ENCODE data around the gene NECAB3.
A peak's percentile ranks its signal among the peaks of the same experiment; 100 is the strongest.

Gene NECAB3

GRCh38 chr20:33697129-33697528, 22.9 kb upstream of the NECAB3 start:
- no peak for DNase-seq (ENCODE audit: low read depth in 3 of 3)

GRCh38 chr20:33696448-33696847, 22.2 kb upstream of the NECAB3 start:
- DNase-seq (ENCODE audit: low read depth in 3 of 3) = no peak

- DNase-seq (ENCODE audit: low read depth in 3 of 3) = no peak
These were observed 20.4 kb upstream of the NECAB3 start for GRCh38 chr20:33694639-33695012.

- DNase-seq (ENCODE audit: low read depth in 3 of 3) = no peak
These were observed 19.8 kb upstream of the NECAB3 start for GRCh38 chr20:33693741-33694638.

GRCh38 chr20:33693289-33693688, 19.1 kb upstream of the NECAB3 start:
- no peak for DNase-seq (ENCODE audit: low read depth in 3 of 3)

- peak in 1 of 3 donors; percentile 49 for DNase-seq (ENCODE audit: low read depth in 3 of 3)
These were observed 15.7 kb upstream of the NECAB3 start for GRCh38 chr20:33689973-33690372.

GRCh38 chr20:33689493-33689892, 15.3 kb upstream of the NECAB3 start:
- DNase-seq (ENCODE audit: low read depth in 3 of 3) = no peak

GRCh38 chr20:33688938-33689424, 14.8 kb upstream of the NECAB3 start:
- DNase-seq (ENCODE audit: low read depth in 3 of 3) = no peak

- no peak for DNase-seq (ENCODE audit: low read depth in 3 of 3)
These were observed 14.0 kb upstream of the NECAB3 start for GRCh38 chr20:33687993-33688937.

GRCh38 chr20:33687370-33687915, 13.2 kb upstream of the NECAB3 start:
- no peak for DNase-seq (ENCODE audit: low read depth in 3 of 3)

- DNase-seq (ENCODE audit: low read depth in 3 of 3) = no peak
These were observed 12.7 kb upstream of the NECAB3 start for GRCh38 chr20:33686984-33687366.

GRCh38 chr20:33686100-33686983, 12.1 kb upstream of the NECAB3 start, which contains the start of gene E2F1:
E2F1 (minus strand) TSS chr20:33686385; CDS start chr20:33686264, 121 bp downstream.
- peak; percentile 92 to 98 (median 94) for DNase-seq (ENCODE audit: low read depth in 3 of 3)

GRCh38 chr20:33685328-33686099, 11.3 kb upstream of the NECAB3 start:
- DNase-seq (ENCODE audit: low read depth in 3 of 3) = peak; percentile 33 to 79 (median 57)

GRCh38 chr20:33684533-33685327, 10.5 kb upstream of the NECAB3 start:
- no peak for DNase-seq (ENCODE audit: low read depth in 3 of 3)

GRCh38 chr20:33681728-33682353, 7.6 kb upstream of the NECAB3 start:
- DNase-seq (ENCODE audit: low read depth in 3 of 3) = no peak

GRCh38 chr20:33681288-33681687, 7.1 kb upstream of the NECAB3 start:
- DNase-seq (ENCODE audit: low read depth in 3 of 3) = no peak

- no peak for DNase-seq (ENCODE audit: low read depth in 3 of 3)
These were observed 6.5 kb upstream of the NECAB3 start for GRCh38 chr20:33680686-33681085.

- no peak for DNase-seq (ENCODE audit: low read depth in 3 of 3)
These were observed 5.7 kb upstream of the NECAB3 start for GRCh38 chr20:33679758-33680485.
